Heart right ventricle (tissue), 16 donors: ENCODE results near the gene KDM5A. TPM values are rescaled to one million over a fixed set of nuclear protein-coding genes. Genes with fewer than 3 reads are reported as not detected.
"Not testable (repeated sequence)": the region's sequence is repeated elsewhere in the genome, so short reads cannot be mapped to it uniquely, and the experiment has no call there.

Source experiments
- ATAC-seq, 8 donors: fragments of 200-7000 bp; cut with Tn5 transposase; one replicate each; pipeline ENCODE4 v1.9.1; 2020; ENCODE audit warnings: mild to moderate bottlenecking in 8 of 8, moderate library complexity in 8 of 8, moderate number of reproducible peaks in 1 of 8
- DNase-seq, 2 donors: peaks; one replicate each; pipeline ENCODE4 v3.0.0-alpha.2; 2020
- H3K27ac ChIP-seq, 10 donors: fragments of 200-600 bp; sonication (generic) in 2 of 10; one replicate each; pipeline versions ENCODE4 v1.5.0 to v1.8.0; 2020 to 2022; ENCODE audit warnings: mild to moderate bottlenecking in 3 of 10
- H3K27me3 ChIP-seq, 7 donors: fragments of 200-600 bp; one replicate each; pipeline ENCODE4 v1.8.0; 2021 to 2022; ENCODE audit warnings: mild to moderate bottlenecking in 2 of 7
- H3K36me3 ChIP-seq, 9 donors: fragments of 200-600 bp; sonication (generic) in 1 of 9; one replicate each; pipeline versions ENCODE4 v1.5.0 to v1.8.0; 2020 to 2022; ENCODE audit warnings: mild to moderate bottlenecking in 2 of 9
- H3K4me1 ChIP-seq, 9 donors: fragments of 200-600 bp; sonication (generic) in 1 of 9; one replicate each; pipeline versions ENCODE4 v1.5.0 to v1.8.0; 2020 to 2022; ENCODE audit warnings: mild to moderate bottlenecking in 4 of 9
- H3K4me3 ChIP-seq, 10 donors: fragments of 200-600 bp; sonication (generic) in 2 of 10; one replicate each; pipeline versions ENCODE4 v1.5.0 to v1.8.0; 2020 to 2022; ENCODE audit warnings: mild to moderate bottlenecking in 7 of 10, moderate library complexity in 2 of 10
- H3K9me3 ChIP-seq, 11 donors: fragments of 200-600 bp in 10 of 11; sonication (generic) in 2 of 11; one replicate each; pipeline versions ENCODE4 v1.5.0 to v1.8.0; 2013 to 2022; ENCODE audit warnings: mild to moderate bottlenecking in 2 of 11, control low read depth in 1 of 11, moderate library complexity in 1 of 11
- CTCF ChIP-seq, 9 donors: fragments of 200-600 bp; sonication (generic) in 2 of 9; IDR thresholded peaks; one replicate each; pipeline versions ENCODE4 v1.5.0 to v1.8.0; 2021 to 2022; ENCODE audit warnings: antibody characterized with exemption in 9 of 9, mild to moderate bottlenecking in 5 of 9, moderate library complexity in 1 of 9
- WGBS, 2 donors: extraction: QIAGEN DNeasy Blood & Tissue Kit; methylation state at CpG; one replicate each; pipeline ENCODE4 v1.1.7; 2013; ENCODE audit warnings: inconsistent platforms in 1 of 2; 5-methylcytosine and 5-hydroxymethylcytosine counted together
- intact Hi-C, 10 donors: fragments of 100-400 bp; cut with DNase I; formaldehyde crosslinking; loops; one replicate each; pipeline versions ENCODE4 v1.11.1 to v1.14.2; 2022
- polyA plus RNA-seq, 2 donors: library from polyadenylated mRNA; stranded (reverse); fragments of 200-250 nt; gene quantifications; one replicate each; pipeline ENCODE4 v1.2.3, GENCODE V29; 2013
- total RNA-seq, 10 donors: library from RNA; stranded (reverse); fragmentation: NEBNext Ultra II Directional in 3 of 10; extraction: Animal tissue kit (Norgen Biotek cat#: 25700) in 3 of 10; gene quantifications; one replicate each; pipeline versions ENCODE4 v1.2.1 to v1.2.4, GENCODE V29; 2021 to 2023
- donor health status: Arrhythmogenic right ventricular cardiomyopathy.
- donor health status: ischemic (EF 13 %, LVEDD 7.1; RV severe dilation, severe dysfunction).
- donor health status: healthy with polysubstance abuse.
- donor health status: DM: no; HTN: yes; CAD: no.
- donor health status: DM: no; HTN: no; CAD: no.
- donor health status: ischemic (EF 25% LVEDD 6.9; RV normal size, moderate dysfunction).
- donor health status: ischemic (EF 25% LVEDD 5.7; RV mildly dilated, moderate dysfunction).
- donor health status: healthy.
- donor health status: DM: yes; HTN: yes; CAD: no.
- donor health status: Ischemic cardiomyopathy.
- donor health status: ischemic (EF 35%, LVEDD 5.7; RV mildly dilated, moderate dysfunction).
- donor health status: nonischemic (EF 11% LVEDD 7.7; RV severe dilation, severe dysfunction).
- donor health status: DM: yes; HTN: yes; CAD: no.
- donor health status: PGD.
- donor health status: ischemic (EF 29% LVEDD 5.4; RV normal size, mild dysfunction).
- donor health status: nonischemic (EF 23%, LVEDD 6.1; RV moderate dilation, normal function).

The KDM5A gene
- total and polyA plus RNA-seq, 12 donors = 3.0 to 46.0 (median 33.3) TPM

GRCh38 chr12:308511-308910, 80.6 kb downstream of the KDM5A start:
- Histone ChIP-seq H3K4me1 (no peaks in the 10 kb centered on the region), H3K4me3 (no peak overlapping the region), H3K27ac (no peak overlapping the region), H3K27me3 (no peaks in the 10 kb centered on the region), H3K9me3 (no peaks in the 10 kb centered on the region), H3K36me3 (peaks cover 0 to 100% (median 77%) of the 10 kb centered on the region in 9 donors)
- ATAC-seq (no peak), DNase-seq (no peak)
- intact Hi-C loops = no loop called here
- WGBS, 2 donors = 87 to 90% methylated on average over 2 of the region's 2 CpGs
- no peak for TF ChIP-seq CTCF (IDR thresholded peaks at IDR 0.05)

- no peak for DNase-seq
- Histone ChIP-seq H3K4me1 (no peaks in the 10 kb centered on the region), H3K4me3 (no peak overlapping the region), H3K27ac (no peak overlapping the region), H3K9me3 (peaks cover 0 to 9% (median 0%) of the 10 kb centered on the region in 11 donors), H3K27me3 (no peaks in the 10 kb centered on the region), H3K36me3 (peaks cover 0 to 100% (median 78%) of the 10 kb centered on the region in 9 donors)
- TF ChIP-seq CTCF (IDR thresholded peaks at IDR 0.05) = no peak
- intact Hi-C loops = no loop called here
- 94 to 95% methylated on average over 10 of the region's 10 CpGs for WGBS, 2 donors
- ATAC-seq = no peak
Measured at GRCh38 chr12:307406-307805, 81.7 kb downstream of the KDM5A start.

- Histone ChIP-seq H3K4me3 (no peak overlapping the region), H3K36me3 (peaks cover 0 to 93% (median 58%) of the 10 kb centered on the region in 9 donors), H3K9me3 (peaks cover 0 to 25% (median 0%) of the 10 kb centered on the region in 11 donors), H3K27me3 (no peaks in the 10 kb centered on the region), H3K4me1 (no peaks in the 10 kb centered on the region), H3K27ac (no peak overlapping the region)
- WGBS, 2 donors = 87 to 89% methylated on average over 5 of the region's 5 CpGs
- no peak for TF ChIP-seq CTCF (IDR thresholded peaks at IDR 0.05)
- DNase-seq (no peak), ATAC-seq (no peak)
- intact Hi-C loops = no loop called here
Measured at GRCh38 chr12:304805-305204, 84.3 kb downstream of the KDM5A start.

- H3K27ac ChIP-seq, intact Hi-C loops, DNase-seq, ATAC-seq, H3K4me3 ChIP-seq, H3K4me1 ChIP-seq, H3K27me3 ChIP-seq: not testable (repeated sequence)
- H3K36me3 ChIP-seq = peaks cover 0 to 92% (median 41%) of the 10 kb centered on the region in 9 donors
- H3K9me3 ChIP-seq = peaks cover 0 to 36% (median 7%) of the 10 kb centered on the region in 11 donors
- 79 to 92% methylated on average over 3 of the region's 3 CpGs for WGBS, 2 donors
Measured at GRCh38 chr12:302766-303165, 86.4 kb downstream of the KDM5A start.

- DNase-seq, H3K4me3 ChIP-seq, intact Hi-C loops, H3K27me3 ChIP-seq, ATAC-seq, H3K4me1 ChIP-seq, H3K27ac ChIP-seq: not testable (repeated sequence)
- H3K9me3 ChIP-seq = peaks cover 0 to 36% (median 7%) of the 10 kb centered on the region in 11 donors
- 92 to 94% methylated on average over 1 of the region's 1 CpG for WGBS, 2 donors
- peaks cover 0 to 92% (median 38%) of the 10 kb centered on the region in 9 donors for H3K36me3 ChIP-seq
Measured at GRCh38 chr12:300166-300565, 89.0 kb downstream of the KDM5A start.

- Histone ChIP-seq H3K36me3 (peaks cover 0 to 92% (median 44%) of the 10 kb centered on the region in 9 donors), H3K9me3 (peaks cover 0 to 36% (median 7%) of the 10 kb centered on the region in 11 donors)
- intact Hi-C loops, DNase-seq, H3K27ac ChIP-seq, ATAC-seq, H3K4me3 ChIP-seq, H3K27me3 ChIP-seq, H3K4me1 ChIP-seq: not testable (repeated sequence)
- 90 to 98% methylated on average over 5 of the region's 5 CpGs for WGBS, 2 donors
Measured at GRCh38 chr12:299511-299910, 89.6 kb downstream of the KDM5A start.

GRCh38 chr12:298059-298458, 91.1 kb downstream of the KDM5A start:
- H3K27me3 ChIP-seq, DNase-seq, H3K4me3 ChIP-seq, H3K27ac ChIP-seq, ATAC-seq, H3K4me1 ChIP-seq, intact Hi-C loops: not testable (repeated sequence)
- Histone ChIP-seq H3K9me3 (peaks cover 0 to 36% (median 7%) of the 10 kb centered on the region in 11 donors), H3K36me3 (peaks cover 0 to 92% (median 39%) of the 10 kb centered on the region in 9 donors)
- WGBS, 2 donors = 84 to 86% methylated on average over 8 of the region's 8 CpGs
